Osteoblast (primary cell): ENCODE results near the gene ITSN1. TPM values are rescaled to one million over a fixed set of nuclear protein-coding genes. Genes with fewer than 3 reads are reported as not detected.

Source experiments
- DNase-seq: peaks from one replicate; pipeline ENCODE4 v3.0.0; 2011; ENCODE audit warnings: low spot score, mixed read lengths; ENCODE audit not compliant: insufficient read length; ENCODE audit errors: missing footprints
- H2AFZ ChIP-seq: 2 replicates; pipeline ENCODE4 v1.6.0; 2011; ENCODE audit warnings: mild to moderate bottlenecking, low read length
- H3K27ac ChIP-seq: 2 replicates; pipeline ENCODE4 v1.5.1; 2011; ENCODE audit warnings: mild to moderate bottlenecking, low read depth, low read length, moderate library complexity
- H3K27me3 ChIP-seq: 2 replicates; pipeline ENCODE4 v1.6.0; 2012; ENCODE audit warnings: mild to moderate bottlenecking, control low read depth, inconsistent platforms, low read length, moderate library complexity; ENCODE audit not compliant: insufficient read depth
- H3K36me3 ChIP-seq: 2 replicates; pipeline ENCODE4 v1.5.1; 2011; ENCODE audit warnings: mild to moderate bottlenecking, low read length, control low read depth, moderate library complexity; ENCODE audit not compliant: insufficient read depth
- H3K4me1 ChIP-seq: 2 replicates; pipeline ENCODE4 v1.5.1; 2011; ENCODE audit warnings: mild to moderate bottlenecking, low read length, control low read depth, moderate library complexity; ENCODE audit not compliant: insufficient read depth
- H3K4me2 ChIP-seq: 2 replicates; pipeline ENCODE4 v1.6.0; 2011; ENCODE audit warnings: mild to moderate bottlenecking, low read length; ENCODE audit not compliant: insufficient read depth
- H3K4me3 ChIP-seq: fragments of 200-600 bp; sonication (generic); 3 replicates; pipeline ENCODE4 v1.5.1; 2012; ENCODE audit warnings: mild to moderate bottlenecking, low read length, inconsistent platforms; ENCODE audit not compliant: insufficient read depth
- H3K79me2 ChIP-seq: 2 replicates; pipeline ENCODE4 v1.6.0; 2012; ENCODE audit warnings: mild to moderate bottlenecking, low read length, control low read depth, inconsistent platforms; ENCODE audit not compliant: insufficient read depth
- H3K9me3 ChIP-seq: 2 replicates; pipeline ENCODE4 v1.5.1; 2011; ENCODE audit warnings: low read depth, low read length, control low read depth
- H4K20me1 ChIP-seq: 2 replicates; pipeline ENCODE4 v1.6.0; 2012; ENCODE audit warnings: mild to moderate bottlenecking, low read length, control low read depth; ENCODE audit not compliant: insufficient read depth
- total RNA-seq: library from RNA; depleted of rRNA; stranded (reverse); fragments of >200 nt; gene quantifications from 2 replicates; pipeline ENCODE4 v1.2.3, GENCODE V29; 2012
- TF ChIP-seq, protein P1 (sequence below): IDR thresholded peaks from 2 replicates; pipeline ENCODE4 v1.5.1; 2011; ENCODE audit warnings: mild to moderate bottlenecking, low read depth, low read length, moderate library complexity; ENCODE audit errors: extremely low read depth

The ITSN1 gene
- total RNA-seq, 1 donor = 42.7 TPM

DNA sequence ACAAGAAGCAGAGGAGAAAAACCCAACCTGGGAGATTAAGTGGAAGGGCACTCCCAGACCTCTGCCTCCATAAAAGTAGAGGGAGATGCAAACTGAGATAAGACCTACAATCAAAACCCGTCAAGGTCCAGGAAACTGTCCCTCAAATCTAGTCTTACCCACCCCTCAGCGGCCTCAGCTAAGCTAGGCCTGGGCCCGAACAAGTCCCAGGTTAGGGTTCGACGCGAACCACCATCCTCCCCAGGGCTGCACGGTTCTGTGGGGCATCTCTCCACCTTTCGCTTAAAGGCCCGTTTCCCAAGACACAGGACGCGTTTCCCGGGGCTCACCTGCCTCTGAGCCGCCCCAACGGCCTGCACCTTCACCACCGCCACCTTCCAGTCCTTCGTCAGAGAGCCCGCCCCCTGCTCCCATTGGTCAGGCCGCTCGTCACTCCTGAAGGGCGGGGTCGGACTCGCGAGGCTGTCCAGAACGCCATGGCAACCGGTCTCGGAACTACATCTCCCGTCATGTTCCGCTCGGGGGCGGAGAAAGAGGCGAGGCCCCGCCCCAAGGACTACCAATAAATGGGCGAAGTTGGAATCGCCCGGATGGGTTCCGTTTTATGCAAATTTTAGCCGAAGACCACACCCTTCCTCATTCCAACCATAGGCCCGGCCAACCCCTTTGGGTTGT, 812 bp upstream of the ITSN1 start, which contains the start of gene CRYZL1:
Gene CRYZL1, minus strand, starts transcription at position 390 of the 675 bp plus-strand sequence. CDS start 10,190 bp downstream, outside the sequence.
- Histone ChIP-seq H3K4me2 (peak within 1 kb of the TSS; percentile 83), H3K36me3 (no peaks in the 10 kb centered on the region), H3K4me3 (peak within 1 kb of the TSS; percentile 99), H3K79me2 (peaks cover 82% of the 10 kb centered on the region), H3K27me3 (no peaks in the 10 kb centered on the region), H4K20me1 (peaks cover 15% of the 10 kb centered on the region), H3K4me1 (peaks cover 18% of the 10 kb centered on the region), H2AFZ (peak within 1 kb of the TSS; percentile 100), H3K27ac (peak within 1 kb of the TSS; percentile 97), H3K9me3 (no peaks in the 10 kb centered on the region)
- TF ChIP-seq, protein P1, sequence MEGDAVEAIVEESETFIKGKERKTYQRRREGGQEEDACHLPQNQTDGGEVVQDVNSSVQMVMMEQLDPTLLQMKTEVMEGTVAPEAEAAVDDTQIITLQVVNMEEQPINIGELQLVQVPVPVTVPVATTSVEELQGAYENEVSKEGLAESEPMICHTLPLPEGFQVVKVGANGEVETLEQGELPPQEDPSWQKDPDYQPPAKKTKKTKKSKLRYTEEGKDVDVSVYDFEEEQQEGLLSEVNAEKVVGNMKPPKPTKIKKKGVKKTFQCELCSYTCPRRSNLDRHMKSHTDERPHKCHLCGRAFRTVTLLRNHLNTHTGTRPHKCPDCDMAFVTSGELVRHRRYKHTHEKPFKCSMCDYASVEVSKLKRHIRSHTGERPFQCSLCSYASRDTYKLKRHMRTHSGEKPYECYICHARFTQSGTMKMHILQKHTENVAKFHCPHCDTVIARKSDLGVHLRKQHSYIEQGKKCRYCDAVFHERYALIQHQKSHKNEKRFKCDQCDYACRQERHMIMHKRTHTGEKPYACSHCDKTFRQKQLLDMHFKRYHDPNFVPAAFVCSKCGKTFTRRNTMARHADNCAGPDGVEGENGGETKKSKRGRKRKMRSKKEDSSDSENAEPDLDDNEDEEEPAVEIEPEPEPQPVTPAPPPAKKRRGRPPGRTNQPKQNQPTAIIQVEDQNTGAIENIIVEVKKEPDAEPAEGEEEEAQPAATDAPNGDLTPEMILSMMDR = no peak
- peak; percentile 95 for DNase-seq

DNA sequence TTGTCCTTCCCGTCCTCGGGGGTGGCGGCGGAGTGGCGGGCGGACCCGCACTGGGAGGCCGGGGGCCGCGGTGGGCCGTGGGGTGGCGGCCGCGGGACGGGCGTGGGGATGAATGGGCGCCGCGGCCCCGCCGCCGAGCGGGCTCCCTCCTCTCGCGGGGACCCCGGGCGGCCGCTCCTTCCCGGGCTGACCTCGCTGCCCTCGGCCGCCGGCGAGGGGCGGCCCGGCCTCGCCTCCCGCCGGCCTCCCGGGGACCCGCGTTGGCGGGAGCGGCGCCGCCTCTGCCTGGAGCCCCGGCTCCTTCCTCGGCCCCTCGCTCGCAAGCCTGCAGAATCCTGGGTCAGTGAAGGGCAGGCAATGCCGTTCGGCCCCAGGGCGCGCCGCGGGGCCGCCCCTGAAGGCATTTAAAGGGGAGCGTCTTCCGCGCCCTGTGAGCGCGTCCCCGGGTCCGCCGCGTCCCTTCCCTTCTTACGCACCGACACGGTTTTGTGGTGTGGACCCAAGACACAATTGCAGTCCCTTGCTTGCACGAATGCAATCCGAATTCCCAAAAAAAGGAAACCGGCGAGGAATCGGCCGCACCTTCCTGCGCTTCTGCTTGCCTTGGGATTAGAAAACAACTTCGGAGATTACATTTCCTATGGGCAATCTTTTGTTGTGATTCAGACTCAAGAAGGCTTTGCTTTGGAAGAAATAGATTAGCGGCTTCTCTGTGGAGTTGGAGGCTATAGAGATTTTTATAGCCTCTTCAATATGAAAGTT, 776 bp downstream of the ITSN1 start:
- Histone ChIP-seq H3K9me3 (no peaks in the 10 kb centered on the region), H3K27ac (peak overlapping the region; percentile 68), H3K4me2 (peak overlapping the region; percentile 97), H3K4me1 (peaks cover 18% of the 10 kb centered on the region), H3K79me2 (peaks cover 82% of the 10 kb centered on the region), H3K27me3 (no peaks in the 10 kb centered on the region), H4K20me1 (peaks cover 15% of the 10 kb centered on the region), H2AFZ (peak overlapping the region; percentile 69), H3K36me3 (no peaks in the 10 kb centered on the region), H3K4me3 (peak overlapping the region; percentile 99)
- TF ChIP-seq, protein P1 = no peak
- DNase-seq = peak; percentile 61

DNA sequence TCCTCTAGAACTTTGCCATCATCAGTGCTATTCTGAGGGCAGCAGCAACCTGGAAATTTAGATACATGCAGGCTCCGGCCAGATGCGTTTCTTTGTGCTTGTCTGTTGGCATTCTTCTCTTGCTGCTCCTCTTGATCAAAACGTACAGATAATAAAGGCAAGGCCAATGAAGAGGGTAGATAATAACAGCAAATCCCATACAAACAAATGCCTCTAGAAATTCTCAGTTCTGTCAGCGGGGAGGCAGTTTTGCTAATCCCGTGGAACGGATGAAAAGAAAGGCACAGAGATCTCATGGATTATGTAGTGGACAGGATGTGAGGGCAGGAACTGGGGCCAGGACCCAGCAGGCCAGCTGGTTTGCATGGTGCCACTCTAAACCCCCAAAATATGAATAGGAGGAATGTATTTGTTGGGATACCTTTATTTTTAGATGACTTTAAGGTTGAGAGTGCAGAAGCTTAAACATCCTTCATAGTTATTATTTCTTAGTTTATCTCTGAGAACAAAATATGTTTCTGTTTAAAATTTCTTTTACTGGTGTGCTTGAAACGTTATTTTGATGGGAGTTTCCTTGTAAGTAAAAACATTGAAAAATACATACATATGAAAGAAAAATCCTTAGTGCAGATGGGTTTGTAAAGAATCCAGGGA, 1.5 kb downstream of the ITSN1 start:
- H3K27me3 ChIP-seq = no peaks in the 10 kb centered on the region
- no peaks in the 10 kb centered on the region for H3K9me3 ChIP-seq
- TF ChIP-seq, protein P1 = no peak
- H3K27ac ChIP-seq = peak overlapping the region; percentile 68
- H2AFZ ChIP-seq = peak overlapping the region; percentile 69
- peaks cover 83% of the 10 kb centered on the region for H3K79me2 ChIP-seq
- no peaks in the 10 kb centered on the region for H3K36me3 ChIP-seq
- H3K4me2 ChIP-seq = peak overlapping the region; percentile 97
- peak overlapping the region; percentile 99 for H3K4me3 ChIP-seq
- peaks cover 18% of the 10 kb centered on the region for H3K4me1 ChIP-seq
- peaks cover 20% of the 10 kb centered on the region for H4K20me1 ChIP-seq
- peak; percentile 60 for DNase-seq
